ENCODE measurements around the gene ISYNA1. TPM values are rescaled to one million over a fixed set of nuclear protein-coding genes. Genes with fewer than 3 reads are reported as not detected.

The ISYNA1 gene
- total and polyA plus RNA-seq, 2 of the 13 experiments (the other 11 are each of a cell fraction or from before 2014, with no cell fraction given) = 29.6 to 48.5 TPM

GRCh38 chr19:18443406-18443805 lies 5.5 kb upstream of the ISYNA1 start:
- no peak for DNase-seq (ENCODE audit: low spot score)
- H3K9ac ChIP-seq (ENCODE audit: insufficient read depth, low read depth, low read length) = no peak overlapping the region
- H3K4me3 ChIP-seq (replicated peaks in 1 of 3; ENCODE audit: insufficient read depth in 1 of 3, low read depth in 2 of 3, low read length in 3 of 3) = no peak overlapping the region
- no peak overlapping the region for H3K27ac ChIP-seq (ENCODE audit: extremely low read length, insufficient read depth, low read length)
- in situ Hi-C loops (cut with HindIII; ENCODE audit: extremely low pct_ligation_motif_present, low pct_unique_long_range_greater_than_20kb) = no loop called here
- ChIA-PET CTCF (ENCODE audit: low intra/inter-chr PET ratio, low total read pairs) (no interaction called here), POLR2A (no interaction called here)
- intact Hi-C loops (cut with micrococcal nuclease; ENCODE audit: unreplicated experiment) = no loop called here
- TF ChIP-seq RBM22 (optimal IDR thresholded peaks at IDR 0.05; ENCODE audit: low read length) (peak; percentile 63), FOXA3 (CRISPR knock-in tag; IDR thresholded peaks at IDR 0.05) (no peak), AGO2 (optimal IDR thresholded peaks at IDR 0.05; ENCODE audit: low read depth, low read length) (peak; percentile 38), BRF2 (CRISPR knock-in tag; IDR thresholded peaks at IDR 0.05) (no peak)
- peaks cover 41% of the 10 kb centered on the region for H3K4me1 ChIP-seq (ENCODE audit: insufficient read depth, low read length)
- H3K4me2 ChIP-seq (ENCODE audit: low read depth, low read length) = no peak overlapping the region
- H3K36me3 ChIP-seq (replicated peaks in 1 of 2; ENCODE audit: control insufficient read depth in 1 of 2, insufficient read depth in 2 of 2, low read length in 2 of 2) = peaks cover 26 to 46% of the 10 kb centered on the region in 2 experiments; a peak in 4 of 5 replicates
- no TSS peak for BruUV-seq (replicated peaks)
- H3K79me2 ChIP-seq (ENCODE audit: insufficient read depth, low read length) = no peaks in the 10 kb centered on the region
- H3K9me3 ChIP-seq (ENCODE audit: low read length) = no peaks in the 10 kb centered on the region
- ATAC-seq = no peak
- H4K20me1 ChIP-seq (ENCODE audit: insufficient read depth, low read length) = peaks cover 9% of the 10 kb centered on the region; the same call in 1 of the 2 replicates
- H2AFZ ChIP-seq (ENCODE audit: low read length) = no peak overlapping the region
- FAIRE-seq = no peak
- 94% methylated on average over 6 of the region's 6 CpGs for WGBS (ENCODE audit: low lambda C conversion rate)
- H3K27me3 ChIP-seq (ENCODE audit: control insufficient read depth in 1 of 2, insufficient read depth in 2 of 2, low read length in 2 of 2) = no peaks in the 10 kb centered on the region

GRCh38 chr19:18442941-18443340 lies 5.0 kb upstream of the ISYNA1 start:
- ChIA-PET CTCF (ENCODE audit: low intra/inter-chr PET ratio, low total read pairs) (no interaction called here), POLR2A (no interaction called here)
- intact Hi-C loops (cut with micrococcal nuclease; ENCODE audit: unreplicated experiment) = no loop called here
- Histone ChIP-seq H3K79me2 (ENCODE audit: insufficient read depth, low read length) (no peaks in the 10 kb centered on the region), H3K4me1 (ENCODE audit: insufficient read depth, low read length) (peaks cover 45% of the 10 kb centered on the region), H3K9ac (ENCODE audit: insufficient read depth, low read depth, low read length) (no peak overlapping the region), H4K20me1 (ENCODE audit: insufficient read depth, low read length) (peaks cover 9% of the 10 kb centered on the region; the same call in 1 of the 2 replicates), H3K27ac (ENCODE audit: extremely low read length, insufficient read depth, low read length) (no peak overlapping the region), H2AFZ (ENCODE audit: low read length) (no peak overlapping the region), H3K4me2 (ENCODE audit: low read depth, low read length) (no peak overlapping the region), H3K4me3 (replicated peaks in 1 of 3; ENCODE audit: insufficient read depth in 1 of 3, low read depth in 2 of 3, low read length in 3 of 3) (no peak overlapping the region), H3K9me3 (ENCODE audit: low read length) (no peaks in the 10 kb centered on the region), H3K27me3 (ENCODE audit: control insufficient read depth in 1 of 2, insufficient read depth in 2 of 2, low read length in 2 of 2) (no peaks in the 10 kb centered on the region), H3K36me3 (replicated peaks in 1 of 2; ENCODE audit: control insufficient read depth in 1 of 2, insufficient read depth in 2 of 2, low read length in 2 of 2) (peaks cover 24 to 41% of the 10 kb centered on the region in 2 experiments; a peak in 4 of 5 replicates)
- WGBS (ENCODE audit: low lambda C conversion rate) = 98% methylated on average over 12 of the region's 12 CpGs
- no peak for TF ChIP-seq NFYC (CRISPR knock-in tag; IDR thresholded peaks at IDR 0.05)
- no peak for TF ChIP-seq ZNF281 (CRISPR knock-in tag; IDR thresholded peaks at IDR 0.05; ENCODE audit: borderline replicate concordance)
- TF ChIP-seq NR2F1 (CRISPR knock-in tag; IDR thresholded peaks at IDR 0.05) = no peak
- no TSS peak for BruUV-seq (replicated peaks)
- FAIRE-seq = no peak
- no peak for DNase-seq (ENCODE audit: low spot score)
- in situ Hi-C loops (cut with HindIII; ENCODE audit: extremely low pct_ligation_motif_present, low pct_unique_long_range_greater_than_20kb) = no loop called here
- no peak for ATAC-seq
